ENCODE measurements around the gene MCTP2.

GRCh38 chr15:94338243-94338846 is 107.0 kb downstream of the MCTP2 start:
- TF ChIP-seq CTCF (IDR thresholded peaks at IDR 0.05; ENCODE audit: insufficient read depth, low read length, poor library complexity, severe bottlenecking) (no peak), EZH2phosphoT487 (conservative IDR thresholded peaks at IDR 0.05; ENCODE audit: low read length) (no peak)
